Prostate gland (tissue), 2 donors: ENCODE measurements around the gene DMRTB1. TPM values are rescaled to one million over a fixed set of nuclear protein-coding genes. Genes with fewer than 3 reads are reported as not detected.

Experiments used
- DNase-seq: peaks from one replicate; pipeline ENCODE4 v3.0.0-alpha.2; 2019; ENCODE audit warnings: low spot score
- H3K27ac ChIP-seq, 2 donors: fragments of 200-600 bp; sonication (generic); 2 replicates each; pipeline ENCODE4 v1.5.1; 2017 to 2019
- H3K27me3 ChIP-seq: fragments of 200-600 bp; sonication (generic); replicated peaks from 2 replicates; pipeline ENCODE4 v1.5.1; 2019; ENCODE audit not compliant: insufficient read depth
- H3K36me3 ChIP-seq, 2 donors: fragments of 200-600 bp; sonication (generic); 1 replicate in 1 of 2; 2 replicates in 1 of 2; pipeline versions ENCODE4 v1.5.1 to v1.8.1; 2017 to 2019
- H3K4me1 ChIP-seq: fragments of 200-600 bp; sonication (generic); replicated peaks from 2 replicates; pipeline ENCODE4 v1.5.1; 2019
- H3K4me3 ChIP-seq, 2 donors: fragments of 200-600 bp; sonication (generic); 2 replicates each; pipeline ENCODE4 v1.5.1; 2017 to 2019
- H3K9me3 ChIP-seq: fragments of 200-600 bp; sonication (generic); 2 replicates; pipeline ENCODE4 v1.5.1; 2017
- POLR2A ChIP-seq: fragments of 450-650 bp; IDR thresholded peaks from one replicate; pipeline ENCODE4 v1.6.1; 2016; ENCODE audit warnings: antibody characterized with exemption, mild to moderate bottlenecking
- POLR2AphosphoS5 ChIP-seq: sonication (generic); formaldehyde crosslinking; IDR thresholded peaks from one replicate; pipeline ENCODE4 v1.6.1; 2017; ENCODE audit warnings: antibody characterized with exemption
- WGBS: methylation state at CpG from one replicate; pipeline ENCODE4 v1.1.5; 2018; 5-methylcytosine and 5-hydroxymethylcytosine counted together
- intact Hi-C: fragments of 100-400 bp; cut with DNase I; formaldehyde crosslinking; loops from one replicate; pipeline ENCODE4 v1.14.2; 2022
- total RNA-seq, 2 donors: library from RNA; depleted of rRNA; stranded (reverse); fragments of >200 nt; gene quantifications; one replicate each; pipeline ENCODE4 v1.1.0, GENCODE V29; 2016
- TF ChIP-seq, protein P1 (sequence below), 4 experiments: fragments of 200-600 bp in 2 of 4; fragments of 450-650 bp in 2 of 4; sonication (generic) in 2 of 4; IDR thresholded peaks; 1 replicate in 3 of 4; 2 replicates in 1 of 4; pipeline ENCODE4 v1.5.1; 2016 to 2019; ENCODE audit warnings: antibody characterized with exemption in 4 of 4, mild to moderate bottlenecking in 2 of 4, moderate library complexity in 2 of 4

The DMRTB1 gene
- total RNA-seq, 2 donors from 2014 or later = 14.3 TPM; not detected in 1

DNA sequence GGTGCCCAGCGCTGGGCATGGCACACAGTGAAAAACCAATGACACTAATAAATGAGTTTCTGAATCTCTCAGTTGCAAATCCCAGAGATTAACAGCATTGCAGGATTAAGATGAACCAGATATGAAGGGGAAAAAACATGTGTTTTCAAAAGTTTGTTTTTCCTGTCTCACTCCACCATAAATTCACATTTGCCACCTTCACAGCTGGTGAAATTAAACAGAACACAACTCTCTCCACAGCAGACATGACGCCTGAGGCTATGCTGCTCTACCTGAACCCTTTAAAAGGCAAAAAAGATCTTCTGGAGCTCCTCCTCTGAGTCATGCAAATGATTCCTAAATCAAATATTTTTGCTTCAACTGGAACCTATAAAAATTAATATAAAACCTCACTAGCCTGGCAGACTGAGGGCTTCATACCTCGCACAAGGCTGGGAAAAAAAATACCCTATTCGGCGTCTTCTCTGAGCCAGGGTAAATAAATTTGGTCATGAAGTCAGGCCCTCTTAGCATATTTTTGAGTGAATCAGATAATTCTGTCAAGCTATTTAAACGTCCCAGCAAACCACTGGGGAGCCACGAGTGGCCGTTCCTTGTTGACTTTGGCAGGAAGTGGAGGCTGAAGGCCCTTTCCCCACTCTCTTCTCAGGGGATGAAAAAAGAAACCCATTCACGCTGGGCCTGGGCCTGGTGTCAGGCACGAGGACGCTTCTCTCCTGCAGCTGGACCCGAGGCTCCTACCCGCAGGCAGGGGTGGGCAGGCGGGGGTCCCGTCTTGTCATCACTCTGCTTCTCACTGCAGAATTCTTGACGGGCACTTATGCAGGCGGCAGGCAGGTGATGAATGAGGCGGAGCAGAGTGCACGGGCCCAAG lies 53.0 kb downstream of the DMRTB1 start:
- Histone ChIP-seq H3K36me3 (no peaks in the 10 kb centered on the region), H3K9me3 (no peaks in the 10 kb centered on the region), H3K27me3 (no peaks in the 10 kb centered on the region), H3K4me1 (peaks cover 19% of the 10 kb centered on the region), H3K4me3 (no peak overlapping the region), H3K27ac (peak overlapping the region; percentile 74 to 76)
- TF ChIP-seq, protein P1, sequence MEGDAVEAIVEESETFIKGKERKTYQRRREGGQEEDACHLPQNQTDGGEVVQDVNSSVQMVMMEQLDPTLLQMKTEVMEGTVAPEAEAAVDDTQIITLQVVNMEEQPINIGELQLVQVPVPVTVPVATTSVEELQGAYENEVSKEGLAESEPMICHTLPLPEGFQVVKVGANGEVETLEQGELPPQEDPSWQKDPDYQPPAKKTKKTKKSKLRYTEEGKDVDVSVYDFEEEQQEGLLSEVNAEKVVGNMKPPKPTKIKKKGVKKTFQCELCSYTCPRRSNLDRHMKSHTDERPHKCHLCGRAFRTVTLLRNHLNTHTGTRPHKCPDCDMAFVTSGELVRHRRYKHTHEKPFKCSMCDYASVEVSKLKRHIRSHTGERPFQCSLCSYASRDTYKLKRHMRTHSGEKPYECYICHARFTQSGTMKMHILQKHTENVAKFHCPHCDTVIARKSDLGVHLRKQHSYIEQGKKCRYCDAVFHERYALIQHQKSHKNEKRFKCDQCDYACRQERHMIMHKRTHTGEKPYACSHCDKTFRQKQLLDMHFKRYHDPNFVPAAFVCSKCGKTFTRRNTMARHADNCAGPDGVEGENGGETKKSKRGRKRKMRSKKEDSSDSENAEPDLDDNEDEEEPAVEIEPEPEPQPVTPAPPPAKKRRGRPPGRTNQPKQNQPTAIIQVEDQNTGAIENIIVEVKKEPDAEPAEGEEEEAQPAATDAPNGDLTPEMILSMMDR (IDR thresholded peaks at IDR 0.05) = no peak
- TF ChIP-seq POLR2A = no peak
- peak; percentile 78 for TF ChIP-seq POLR2AphosphoS5
- WGBS = 28% methylated on average over 18 of the region's 19 CpGs
- intact Hi-C loops = no loop called here
- DNase-seq = peak; percentile 80

DNA sequence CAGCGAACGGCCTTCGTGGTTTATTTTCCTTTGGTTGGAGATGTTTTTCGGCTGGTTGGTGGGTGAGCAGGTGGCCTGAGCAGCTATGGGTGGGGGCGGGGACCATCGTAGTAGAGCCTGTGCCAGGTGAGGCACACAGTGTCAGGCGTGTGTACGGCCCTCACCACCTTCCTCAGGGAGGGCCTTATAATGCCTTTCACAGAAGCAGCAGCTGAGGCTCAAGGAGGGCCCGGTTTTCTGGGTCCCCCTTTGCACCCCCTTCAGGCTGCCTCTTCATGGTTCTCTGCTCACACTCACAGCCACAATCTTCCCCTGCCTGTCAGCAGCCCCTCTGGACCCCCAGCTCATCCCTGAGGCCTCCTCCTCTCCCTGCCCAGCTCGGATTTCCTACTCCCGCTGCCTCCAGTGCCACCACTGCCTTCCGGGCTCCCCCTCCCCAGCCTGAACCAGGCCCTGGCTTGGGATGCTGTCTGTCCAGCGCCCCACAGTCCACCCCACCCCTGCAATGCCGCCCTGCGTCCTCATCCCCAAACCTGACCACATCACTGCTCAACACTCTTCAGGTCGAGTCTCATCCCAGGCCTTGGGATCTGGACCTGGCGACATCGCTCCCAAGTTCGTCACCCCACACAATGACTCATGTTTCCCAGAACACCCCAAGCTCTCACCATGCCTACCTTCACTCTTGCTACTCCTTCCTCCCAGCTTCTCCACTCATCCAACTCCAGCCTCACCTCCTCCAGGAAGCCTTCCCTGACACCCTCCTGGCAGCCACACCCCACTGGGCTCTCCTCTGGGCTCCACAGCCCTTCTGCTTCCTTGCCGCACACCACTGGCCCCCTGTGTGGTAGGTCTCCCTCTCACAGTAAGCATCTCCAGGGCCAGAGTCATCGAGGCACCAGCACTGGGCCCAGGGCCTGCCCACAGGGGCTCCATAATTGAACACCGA lies 53.9 kb downstream of the DMRTB1 start:
- Histone ChIP-seq H3K4me1 (peaks cover 19% of the 10 kb centered on the region), H3K36me3 (no peaks in the 10 kb centered on the region), H3K9me3 (no peaks in the 10 kb centered on the region), H3K4me3 (no peak overlapping the region), H3K27me3 (no peaks in the 10 kb centered on the region), H3K27ac (peak overlapping the region; percentile 74 to 76)
- intact Hi-C loops = no loop called here
- DNase-seq = no peak
- TF ChIP-seq POLR2AphosphoS5 (no peak), POLR2A (no peak)
- TF ChIP-seq, protein P1 (IDR thresholded peaks at IDR 0.05) = no peak
- WGBS = 82% methylated on average over 19 of the region's 22 CpGs

DNA sequence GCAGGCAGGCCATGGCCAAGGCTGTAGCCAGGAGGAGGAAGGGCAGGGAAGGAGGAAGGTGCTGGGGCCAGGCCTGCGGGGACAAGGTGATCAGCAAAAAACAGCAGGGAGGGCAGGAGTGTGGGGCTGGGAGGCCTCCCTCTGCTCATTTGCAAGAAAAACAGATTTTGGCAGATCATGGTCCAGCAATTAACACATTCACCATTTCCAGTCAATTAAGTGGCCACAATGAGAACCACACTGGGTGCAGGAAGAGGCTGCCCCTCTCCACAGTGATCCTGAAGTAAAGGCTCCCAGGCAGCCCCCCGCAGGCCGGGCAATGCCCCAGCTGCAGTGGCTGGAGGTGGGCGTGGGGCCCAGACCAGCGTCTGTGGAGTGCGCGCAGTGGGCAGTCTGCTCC lies 54.6 kb downstream of the DMRTB1 start:
- H3K4me3 ChIP-seq = no peak overlapping the region
- H3K27ac ChIP-seq = peak overlapping the region in 1 of 2 donors; percentile 76
- intact Hi-C loops = no loop called here
- TF ChIP-seq, protein P1 (IDR thresholded peaks at IDR 0.05) = no peak
- TF ChIP-seq POLR2A (no peak), POLR2AphosphoS5 (no peak)
- H3K27me3 ChIP-seq = no peaks in the 10 kb centered on the region
- no peaks in the 10 kb centered on the region for H3K36me3 ChIP-seq
- 96% methylated on average over 7 of the region's 7 CpGs for WGBS
- peaks cover 19% of the 10 kb centered on the region for H3K4me1 ChIP-seq
- H3K9me3 ChIP-seq = no peaks in the 10 kb centered on the region
- no peak for DNase-seq

GRCh38 chr1:53514436-53514835 lies 55.2 kb downstream of the DMRTB1 start:
- Histone ChIP-seq H3K9me3 (no peaks in the 10 kb centered on the region), H3K27ac (no peak overlapping the region), H3K4me3 (no peak overlapping the region), H3K36me3 (no peaks in the 10 kb centered on the region), H3K27me3 (no peaks in the 10 kb centered on the region), H3K4me1 (peaks cover 19% of the 10 kb centered on the region)
- intact Hi-C loops = no loop called here
- TF ChIP-seq, protein P1 (IDR thresholded peaks at IDR 0.05) = no peak
- no peak for TF ChIP-seq POLR2AphosphoS5
- TF ChIP-seq POLR2A = no peak
- DNase-seq = no peak
- 93% methylated on average over 10 of the region's 10 CpGs for WGBS
